Measurements from ENCODE around the gene ALOX15B.

DNA sequence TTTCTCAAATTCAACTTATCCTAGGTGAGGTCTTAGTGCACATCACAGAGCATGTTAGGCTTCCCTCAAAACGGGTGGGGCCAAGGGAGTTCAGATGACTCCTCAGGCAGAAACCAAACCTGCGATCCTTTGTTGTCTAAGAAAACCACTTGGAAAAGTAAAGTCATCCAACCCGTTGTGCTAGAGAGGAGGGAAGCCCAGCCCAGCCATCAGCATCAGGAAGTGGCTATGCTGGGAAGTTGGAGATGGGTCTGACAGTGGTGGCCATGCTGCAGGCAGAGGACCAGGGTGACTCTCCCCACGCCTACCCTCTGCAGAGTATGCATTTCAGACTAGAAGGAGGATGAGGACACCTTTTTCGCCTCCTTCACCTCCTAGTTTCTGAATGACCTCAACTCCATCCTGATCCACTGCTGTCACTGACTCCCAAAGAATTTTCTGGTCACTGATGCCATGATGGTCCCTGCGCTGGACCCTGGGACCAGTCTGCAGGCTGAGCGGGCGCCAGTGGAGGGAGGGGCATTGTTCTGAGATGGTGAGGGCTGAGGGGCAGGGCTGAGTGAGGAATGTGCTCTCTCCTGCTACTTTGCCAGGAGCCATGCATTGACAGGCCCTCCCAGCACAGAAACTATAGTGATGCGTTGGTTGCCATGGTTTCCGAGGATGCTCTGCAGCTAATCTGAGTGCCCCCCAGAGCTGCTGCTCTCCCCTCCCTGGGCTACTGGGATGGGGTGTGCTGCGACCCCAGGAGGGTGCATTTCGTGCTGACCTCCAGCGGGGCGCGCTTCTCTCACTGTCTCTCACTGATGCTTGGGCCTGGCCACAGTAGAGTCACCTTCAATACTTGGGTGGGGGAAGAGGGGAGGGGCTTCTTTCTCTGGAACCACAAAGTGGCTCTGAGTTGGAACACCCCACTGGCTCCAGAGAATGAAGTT, 28.2 kb downstream of the ALOX15B start:
- TF ChIP-seq, protein P1, sequence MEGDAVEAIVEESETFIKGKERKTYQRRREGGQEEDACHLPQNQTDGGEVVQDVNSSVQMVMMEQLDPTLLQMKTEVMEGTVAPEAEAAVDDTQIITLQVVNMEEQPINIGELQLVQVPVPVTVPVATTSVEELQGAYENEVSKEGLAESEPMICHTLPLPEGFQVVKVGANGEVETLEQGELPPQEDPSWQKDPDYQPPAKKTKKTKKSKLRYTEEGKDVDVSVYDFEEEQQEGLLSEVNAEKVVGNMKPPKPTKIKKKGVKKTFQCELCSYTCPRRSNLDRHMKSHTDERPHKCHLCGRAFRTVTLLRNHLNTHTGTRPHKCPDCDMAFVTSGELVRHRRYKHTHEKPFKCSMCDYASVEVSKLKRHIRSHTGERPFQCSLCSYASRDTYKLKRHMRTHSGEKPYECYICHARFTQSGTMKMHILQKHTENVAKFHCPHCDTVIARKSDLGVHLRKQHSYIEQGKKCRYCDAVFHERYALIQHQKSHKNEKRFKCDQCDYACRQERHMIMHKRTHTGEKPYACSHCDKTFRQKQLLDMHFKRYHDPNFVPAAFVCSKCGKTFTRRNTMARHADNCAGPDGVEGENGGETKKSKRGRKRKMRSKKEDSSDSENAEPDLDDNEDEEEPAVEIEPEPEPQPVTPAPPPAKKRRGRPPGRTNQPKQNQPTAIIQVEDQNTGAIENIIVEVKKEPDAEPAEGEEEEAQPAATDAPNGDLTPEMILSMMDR (IDR thresholded peaks at IDR 0.05 in 8 of 11, conservative IDR thresholded peaks at IDR 0.05 in 3 of 11): no peak
- no peak for TF ChIP-seq POLR2AphosphoS5 (IDR thresholded peaks at IDR 0.05)
